Stimulated activated CD4-positive, alpha-beta T cell treated with anti-CD3 and anti-CD28 coated beads, Interleukin-1b, Interleukin-23, amount 100 ng/mL, for 48 hours (primary cell): ENCODE results near the gene KRTAP5-6.
"Not testable (repeated sequence)": the region's sequence is repeated elsewhere in the genome, so short reads cannot be mapped to it uniquely, and the experiment has no call there.

Experiments
- DNase-seq: peaks from one replicate; pipeline ENCODE4 v3.0.0-alpha.2; 2020

Gene KRTAP5-6

GRCh38 chr11:1661454-1662269 lies 35.3 kb upstream of the KRTAP5-6 start:
- not testable (repeated sequence) for DNase-seq

- DNase-seq: not testable (repeated sequence)
These were observed 34.2 kb upstream of the KRTAP5-6 start for GRCh38 chr11:1662699-1663283.

GRCh38 chr11:1665313-1665712 lies 31.7 kb upstream of the KRTAP5-6 start:
- no peak for DNase-seq

GRCh38 chr11:1667121-1667850 lies 29.7 kb upstream of the KRTAP5-6 start:
- no peak for DNase-seq

DNA sequence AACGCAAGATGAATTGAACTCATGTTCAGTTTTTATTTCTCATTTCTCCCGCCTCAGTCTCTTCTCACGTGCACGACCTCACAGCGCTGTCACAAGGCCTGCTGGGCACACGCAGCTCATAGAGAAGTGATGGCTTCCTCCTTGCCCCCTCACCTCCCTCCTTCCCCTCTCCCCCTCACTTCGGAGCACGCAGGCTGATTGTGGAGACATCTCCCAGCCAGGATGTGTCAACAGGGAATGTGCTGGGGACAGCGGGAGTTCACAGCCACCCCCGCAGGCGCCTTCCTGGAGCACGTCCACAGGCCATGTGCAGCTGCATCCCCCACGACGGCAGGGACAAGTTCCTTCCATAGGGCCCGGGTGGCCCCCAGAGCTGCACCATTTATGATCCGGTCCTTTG lies 29.1 kb upstream of the KRTAP5-6 start:
- no peak for DNase-seq

DNA sequence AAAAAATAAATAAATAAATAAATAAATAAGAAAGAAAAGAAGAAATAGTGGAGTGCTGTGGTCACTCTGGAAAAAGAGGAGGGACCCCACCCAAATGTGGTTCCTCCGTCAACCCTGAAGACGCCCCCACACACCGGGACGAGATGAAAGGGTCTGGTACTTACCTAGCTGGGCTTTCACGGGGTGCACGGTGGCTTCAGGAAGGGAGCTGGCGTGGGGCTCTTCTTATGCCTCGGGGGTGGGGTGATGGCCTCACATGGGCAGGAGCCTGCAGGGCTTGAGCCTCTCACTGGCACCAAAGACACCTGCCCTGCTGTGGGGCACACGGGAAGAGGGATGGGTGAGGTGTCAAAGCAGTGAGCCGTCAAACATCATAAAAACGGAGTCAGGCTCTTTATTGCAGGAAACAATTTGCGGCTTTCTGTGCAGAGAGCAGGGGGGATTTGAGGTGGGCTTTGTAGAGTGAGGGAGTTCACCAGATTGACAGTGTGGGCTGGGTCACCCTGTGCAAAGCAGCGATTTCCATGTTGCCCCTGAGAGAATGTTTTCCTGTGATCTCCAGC lies 28.0 kb upstream of the KRTAP5-6 start:
- DNase-seq: no peak

DNA sequence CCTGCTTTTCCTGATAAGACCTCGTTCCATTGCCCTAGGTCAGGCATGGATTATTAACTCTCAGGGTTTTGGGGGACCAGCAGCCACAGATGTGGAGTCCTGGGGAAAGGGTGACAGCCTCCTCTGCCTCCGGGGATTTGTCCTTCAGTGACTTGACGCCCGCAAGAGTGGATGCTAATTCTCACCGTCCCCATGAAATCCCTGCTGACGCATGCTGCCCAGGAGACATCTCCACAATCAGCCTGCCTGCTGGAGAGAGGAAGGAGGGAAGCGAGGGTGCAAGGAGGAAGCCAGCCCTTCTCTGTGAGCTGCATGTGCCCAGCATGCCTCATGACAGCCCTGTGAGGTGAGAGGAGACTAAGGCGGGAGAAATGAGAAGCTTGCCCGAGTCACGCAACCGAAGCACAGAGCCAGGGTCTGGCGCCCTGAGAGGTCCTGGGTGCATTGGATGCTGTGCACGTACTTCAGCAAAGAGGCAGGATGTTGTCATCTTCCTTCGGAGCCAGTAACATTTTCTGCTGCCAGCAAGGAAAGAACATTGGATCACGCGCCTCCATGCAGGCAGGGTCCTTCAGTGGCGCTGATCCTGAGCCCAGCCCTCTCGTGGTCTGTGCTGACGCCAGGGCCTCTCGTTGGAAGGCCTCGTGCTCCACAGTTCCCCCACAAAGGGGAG lies 27.3 kb upstream of the KRTAP5-6 start:
- DNase-seq: no peak

- not testable (repeated sequence) for DNase-seq
These were observed 26.5 kb upstream of the KRTAP5-6 start for GRCh38 chr11:1670457-1670856.

GRCh38 chr11:1670905-1671371 lies 26.1 kb upstream of the KRTAP5-6 start:
- no peak for DNase-seq

GRCh38 chr11:1671658-1672057 lies 25.3 kb upstream of the KRTAP5-6 start:
- DNase-seq: no peak

DNA sequence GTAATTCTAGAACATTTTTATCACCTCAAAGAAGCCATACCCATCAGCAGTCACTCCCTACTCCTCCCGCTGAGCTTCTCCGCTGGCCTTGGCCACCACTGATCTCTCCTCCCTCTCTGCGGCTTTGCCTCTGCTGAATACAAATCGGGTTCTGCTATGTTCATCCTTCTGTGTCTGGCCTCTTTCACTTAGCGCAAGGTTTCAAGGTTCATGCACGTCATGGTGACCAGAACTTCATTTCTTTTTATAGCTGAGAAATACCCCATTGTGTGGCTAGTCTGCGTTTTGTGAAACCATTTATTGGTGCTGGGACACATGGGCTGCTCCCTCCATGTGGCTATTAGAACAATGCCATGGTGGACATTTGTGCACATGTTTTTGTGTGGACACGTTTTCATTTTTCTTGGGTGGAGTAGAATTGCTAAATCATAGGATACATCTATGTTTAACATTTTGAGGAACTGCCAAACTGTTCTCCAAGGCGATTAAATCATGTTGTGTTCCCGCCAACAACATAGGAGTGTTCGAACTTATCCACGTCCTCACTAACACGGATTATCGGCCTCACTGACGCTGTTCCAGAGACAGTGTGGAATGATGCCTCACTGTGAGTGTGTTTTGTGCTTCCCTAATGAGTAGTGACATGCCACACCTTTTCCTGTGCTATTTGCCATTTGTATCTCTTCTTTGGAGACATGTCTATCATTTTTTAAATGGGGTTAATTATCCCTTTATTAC lies 24.2 kb upstream of the KRTAP5-6 start:
- no peak for DNase-seq

DNA sequence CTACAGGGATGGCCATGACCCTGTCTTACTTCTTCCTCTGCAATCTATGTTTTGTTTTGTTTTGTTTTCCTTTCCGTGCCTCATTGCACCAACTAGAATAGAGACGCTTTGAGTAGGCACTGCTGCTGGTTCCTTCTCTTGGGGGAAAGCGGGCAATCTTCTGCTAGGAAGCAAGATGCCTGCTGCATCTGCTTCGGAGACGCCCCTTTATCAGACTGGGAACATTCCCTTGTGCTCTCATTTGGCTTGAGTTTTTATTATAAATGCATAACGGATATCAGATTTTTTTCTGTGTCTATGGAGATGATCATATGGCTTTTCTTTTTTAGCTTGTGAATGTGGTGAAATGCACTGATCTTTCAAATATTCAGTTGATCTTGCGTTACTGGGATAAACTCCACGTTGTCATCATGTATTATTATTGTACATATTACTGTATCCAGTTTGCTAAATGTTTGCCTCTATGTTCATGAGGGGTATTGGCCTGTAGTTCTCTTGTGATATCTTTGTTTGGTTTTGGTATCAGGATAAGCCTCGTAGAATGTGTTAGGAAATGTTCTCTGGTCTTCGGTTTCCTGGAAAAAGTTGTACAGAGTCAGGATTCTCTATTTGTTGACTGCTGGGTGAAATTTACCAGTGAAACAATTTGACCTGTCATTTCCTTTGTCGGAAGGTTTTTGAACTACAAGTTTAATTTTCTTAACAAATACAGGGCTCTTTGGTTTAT lies 23.4 kb upstream of the KRTAP5-6 start:
- no peak for DNase-seq

DNA sequence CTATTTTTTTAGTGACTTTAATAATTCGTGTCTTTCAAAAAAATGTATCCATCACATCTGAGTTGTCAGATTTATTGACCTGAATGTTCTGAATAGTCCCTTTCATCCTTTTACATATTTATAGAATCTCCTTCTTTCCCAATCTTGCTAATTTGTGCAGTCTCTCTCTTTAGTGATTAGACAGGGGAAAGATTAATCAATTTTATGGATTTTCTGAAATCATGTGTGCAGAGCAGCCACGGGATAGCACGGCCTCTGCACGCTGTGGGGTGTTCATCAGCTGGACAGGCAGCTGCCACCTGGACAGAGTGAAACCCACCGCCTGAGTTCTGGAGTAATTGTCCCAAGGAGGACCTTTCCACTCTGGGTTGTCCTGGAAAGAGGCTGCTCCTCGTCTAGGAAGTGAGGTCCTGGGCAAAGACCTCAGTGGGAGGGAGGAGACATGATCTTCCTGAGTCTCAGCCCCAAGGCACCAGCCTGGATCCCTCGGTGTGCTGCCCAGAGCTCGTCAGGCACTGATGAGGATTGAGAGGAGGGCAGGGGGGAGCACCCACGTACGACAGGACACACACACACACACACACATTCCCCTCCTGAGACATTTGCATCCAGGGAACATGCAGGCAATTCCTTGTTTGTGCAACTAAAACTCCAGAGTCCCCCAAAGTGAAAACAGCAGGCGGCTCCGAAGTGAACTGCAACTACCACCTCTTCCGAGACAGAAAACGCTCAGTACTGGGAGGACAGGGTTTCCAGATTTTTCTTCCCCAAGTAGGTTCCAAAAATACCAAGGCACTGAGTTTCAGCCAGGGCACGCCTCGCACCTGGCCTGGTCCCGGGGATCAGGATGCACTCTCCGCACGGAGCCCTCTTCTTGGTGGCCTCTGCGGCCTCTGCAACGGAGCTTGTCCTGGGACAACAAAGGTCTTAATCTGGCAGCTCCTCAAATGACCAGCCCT lies 22.5 kb upstream of the KRTAP5-6 start:
- no peak for DNase-seq

DNA sequence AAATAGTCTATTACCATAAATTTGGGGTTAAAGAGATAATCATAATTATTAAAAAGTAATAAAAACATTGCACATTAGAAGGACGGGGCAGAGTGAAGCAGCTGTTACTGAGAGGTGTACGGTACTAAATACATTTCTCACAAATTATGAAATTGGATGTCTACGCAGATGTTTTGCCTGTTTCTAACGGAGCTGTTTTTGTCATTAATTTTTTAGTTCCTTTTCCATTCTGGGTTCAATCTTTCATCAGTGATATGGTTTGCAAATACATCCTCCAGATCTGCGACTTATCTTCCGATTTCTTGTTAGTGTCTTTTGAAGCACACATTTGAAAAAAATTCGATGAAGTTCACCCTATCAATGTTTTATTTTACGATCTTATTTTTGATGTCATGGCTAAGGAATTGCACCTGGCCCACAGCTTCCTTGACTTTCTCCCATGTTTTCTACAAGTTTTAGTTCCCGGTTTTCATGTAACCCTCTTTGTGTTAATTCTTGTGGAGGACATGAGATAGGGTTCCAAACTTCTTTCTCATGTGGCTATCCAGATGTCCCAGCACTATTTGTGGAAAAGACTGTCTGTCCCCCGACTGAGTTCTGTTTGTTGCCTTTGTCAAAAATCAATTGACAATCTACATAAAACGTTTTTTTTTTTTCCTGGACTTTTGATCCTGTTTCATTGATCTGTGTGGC lies 21.3 kb upstream of the KRTAP5-6 start:
- no peak for DNase-seq

DNA sequence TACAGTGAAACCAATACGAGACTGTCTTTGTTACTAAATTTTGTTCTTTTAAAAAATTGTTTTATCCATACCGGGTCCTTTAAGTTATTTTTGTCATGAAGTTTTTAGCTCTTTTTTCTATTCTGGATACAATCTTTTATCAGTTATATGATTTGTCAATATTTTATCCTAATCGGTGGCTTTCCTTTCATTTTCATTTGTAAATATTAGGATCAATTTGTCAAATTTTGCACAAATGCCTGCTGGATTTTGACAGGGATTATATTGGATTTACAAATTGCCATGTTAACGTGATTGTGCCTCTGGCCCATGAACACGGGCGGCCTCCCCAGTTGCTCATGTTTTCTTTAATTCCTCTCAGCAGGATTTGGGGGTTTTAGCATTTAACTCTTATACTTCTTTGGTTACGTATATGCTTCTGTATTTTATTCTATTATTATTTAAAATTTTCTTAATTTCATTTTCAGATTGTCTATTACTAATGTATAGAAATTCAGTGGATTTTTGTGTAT lies 20.7 kb upstream of the KRTAP5-6 start:
- no peak for DNase-seq

DNA sequence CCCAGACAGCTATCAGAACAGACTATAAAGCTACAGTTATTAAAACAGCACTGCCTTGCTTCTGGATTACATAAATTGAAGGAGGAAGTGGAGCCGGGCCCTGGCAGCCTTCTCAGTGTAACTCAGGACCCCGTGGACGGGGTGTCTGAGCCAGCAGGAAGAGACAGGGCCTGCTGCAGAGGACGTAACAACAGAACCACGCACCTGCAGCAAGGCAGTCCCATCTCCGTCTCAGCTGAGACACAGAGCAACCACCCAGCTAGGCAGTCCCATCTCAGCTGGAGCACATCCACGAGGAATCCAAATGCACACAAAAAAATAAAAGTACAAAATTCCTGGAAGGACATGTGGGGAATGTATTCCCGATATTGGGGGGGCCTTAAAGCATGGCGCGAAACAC lies 17.1 kb upstream of the KRTAP5-6 start:
- DNase-seq: no peak

DNA sequence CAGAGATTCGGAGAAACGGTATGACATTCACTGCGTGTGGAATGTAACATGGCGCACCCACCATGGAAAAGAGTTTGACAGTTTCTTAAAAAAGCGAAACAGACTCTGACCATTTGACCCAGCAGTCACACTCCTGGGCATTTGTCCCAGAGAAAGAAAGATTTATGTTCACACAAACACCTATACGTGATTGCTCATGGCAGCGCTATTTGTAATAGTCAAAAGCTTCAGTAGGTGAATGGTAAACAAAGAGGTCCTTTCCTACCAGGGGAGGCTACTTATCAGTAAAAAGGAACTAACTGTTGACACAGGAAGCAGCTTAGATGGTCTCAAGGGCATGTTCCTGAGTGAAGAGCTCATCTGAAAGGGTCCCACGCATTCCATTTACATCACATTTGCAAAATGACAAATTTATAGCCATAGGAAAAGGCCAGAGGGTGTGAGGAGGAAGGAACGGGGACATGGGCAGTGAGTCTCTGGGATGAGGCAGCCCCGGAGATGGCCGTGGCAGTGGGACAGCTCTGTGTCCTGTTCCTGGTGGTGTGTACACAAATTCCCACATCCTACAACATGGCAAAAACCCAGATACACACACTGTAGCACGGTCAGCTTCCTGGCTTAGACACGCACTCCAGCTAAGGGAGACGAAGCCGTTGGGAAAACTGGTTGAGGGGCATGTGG lies 14.6 kb upstream of the KRTAP5-6 start:
- no peak for DNase-seq

DNA sequence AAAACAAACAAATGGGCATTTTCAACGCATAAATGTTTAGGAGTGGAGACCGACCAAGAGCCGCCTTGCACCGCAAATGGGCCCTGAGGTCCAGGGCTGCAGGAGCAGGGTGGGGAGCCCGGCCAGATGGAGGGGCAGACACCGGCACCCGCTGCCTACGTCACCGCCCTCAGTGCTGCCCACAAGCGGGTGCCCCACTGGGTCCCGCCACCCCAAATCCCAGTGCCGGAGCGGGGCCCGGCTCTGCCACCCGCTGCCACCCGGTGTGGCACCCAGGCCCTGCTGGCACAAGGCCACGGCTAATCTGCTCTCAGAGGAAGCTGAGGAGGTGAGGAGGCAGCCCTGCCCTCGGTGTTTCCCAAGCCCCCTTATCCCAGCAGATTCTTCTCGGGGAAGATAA lies 13.8 kb upstream of the KRTAP5-6 start:
- DNase-seq: not testable (repeated sequence)
